ENCODE data around the gene NPB.

Gene NPB

GRCh38 chr17:81902023-81902652 lies at the start of gene NPB:
Gene NPB (plus strand): TSS chr17:81902238. CDS start chr17:81902278, 40 bp downstream.
- no peak for DNase-seq

- DNase-seq = no peak
These were observed 46.9 kb upstream of the NPB start for GRCh38 chr17:81854974-81855774.

GRCh38 chr17:81858170-81858966 lies 43.7 kb upstream of the NPB start:
- DNase-seq = no peak

- DNase-seq = no peak
These were observed 42.8 kb upstream of the NPB start for GRCh38 chr17:81858967-81859905.

- DNase-seq = no peak
These were observed 41.9 kb upstream of the NPB start, which contains the start of gene P4HB for GRCh38 chr17:81859906-81860755. Gene P4HB (minus strand): TSS chr17:81860535. CDS start chr17:81860471, 64 bp downstream.

- DNase-seq = peak; percentile 98
These were observed 41.1 kb upstream of the NPB start for GRCh38 chr17:81860756-81861568.

GRCh38 chr17:81863123-81863675 lies 38.8 kb upstream of the NPB start:
- DNase-seq = no peak

- no peak for DNase-seq
These were observed 37.9 kb upstream of the NPB start for GRCh38 chr17:81863833-81864768.

GRCh38 chr17:81865358-81865732 lies 36.7 kb upstream of the NPB start:
- no peak for DNase-seq

- no peak for DNase-seq
These were observed 36.2 kb upstream of the NPB start for GRCh38 chr17:81865733-81866439.

- DNase-seq = no peak
These were observed 35.4 kb upstream of the NPB start for GRCh38 chr17:81866440-81867169.

DNA sequence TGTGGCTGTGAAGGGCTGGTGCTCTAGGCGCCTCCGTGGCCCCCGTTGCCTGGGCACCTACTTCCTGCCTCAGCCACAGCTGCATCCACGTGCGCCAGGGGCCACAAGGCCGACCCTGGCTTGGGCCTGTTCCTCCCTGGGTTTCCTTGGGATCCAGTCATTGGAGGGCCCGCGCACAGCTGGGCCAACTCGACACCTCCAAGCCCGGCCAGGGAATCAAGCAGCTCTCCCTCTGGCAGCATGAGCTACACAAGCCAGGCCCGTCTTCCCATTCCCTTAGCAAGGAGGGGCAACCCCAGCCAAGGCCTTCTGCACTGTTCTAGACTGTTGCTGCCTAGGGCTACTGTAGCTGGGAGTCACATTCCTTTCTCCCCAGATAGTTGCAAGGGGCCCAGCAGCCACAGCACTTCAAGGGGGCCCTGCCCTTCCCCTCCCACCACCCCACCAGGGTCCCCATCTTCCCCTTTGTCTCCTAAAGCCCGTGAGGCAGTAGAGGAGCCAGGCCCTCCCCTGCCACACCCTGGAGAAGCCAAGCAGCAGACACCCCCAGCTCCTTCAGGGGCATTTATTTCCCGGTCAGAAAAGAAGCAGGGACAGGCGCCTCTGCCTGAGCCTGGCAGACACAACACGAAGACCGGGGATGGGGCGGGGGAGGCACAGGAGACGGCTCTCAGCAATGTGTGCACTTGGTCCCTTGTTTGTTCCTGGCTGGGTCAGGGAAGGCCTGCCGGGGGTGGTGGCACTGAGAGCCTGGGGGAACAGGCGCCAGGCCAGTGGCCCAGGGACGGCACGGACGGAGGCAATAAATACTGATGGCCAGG lies 34.7 kb upstream of the NPB start:
- no peak for DNase-seq

DNA sequence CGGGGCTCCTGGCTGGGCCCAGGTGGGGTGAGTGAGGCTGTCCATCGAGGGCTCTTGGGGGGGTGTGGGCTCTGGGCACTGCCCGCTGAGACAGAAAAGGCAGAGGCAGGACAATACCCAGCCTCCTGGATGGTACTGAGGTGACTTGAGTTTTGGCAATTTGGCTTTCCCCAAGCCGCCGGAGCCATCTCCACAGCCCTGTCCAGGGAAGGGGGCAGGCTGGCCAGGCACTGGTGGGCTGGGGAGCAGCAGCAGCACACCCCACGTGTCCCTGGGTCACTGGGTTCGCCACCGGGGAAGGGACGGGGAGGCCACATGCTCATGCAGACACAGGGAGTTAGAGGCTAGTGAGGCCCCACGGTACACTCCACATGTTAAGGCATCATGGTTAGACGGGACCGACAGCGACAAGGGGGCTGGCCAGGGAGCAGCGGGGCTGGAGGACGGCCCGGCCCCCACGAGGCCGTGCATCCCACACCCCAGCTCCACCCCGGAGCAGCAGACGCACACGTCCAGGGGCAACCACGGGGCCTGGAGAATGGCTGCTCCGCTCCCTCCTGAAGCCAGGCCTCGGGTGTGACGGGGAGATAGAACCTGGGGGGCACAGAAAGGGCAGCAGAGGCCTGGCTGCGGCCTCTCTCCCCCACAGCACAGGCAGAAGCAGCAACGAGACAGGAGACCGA lies 33.9 kb upstream of the NPB start:
- no peak for DNase-seq

GRCh38 chr17:81868674-81869220 lies 33.3 kb upstream of the NPB start:
- no peak for DNase-seq

GRCh38 chr17:81869221-81870130 lies 32.6 kb upstream of the NPB start:
- DNase-seq = peak; percentile 45
